GM10248 (cell line): Measurements from ENCODE around the gene NAA60.
"Not testable (repeated sequence)": the region's sequence is repeated elsewhere in the genome, so short reads cannot be mapped to it uniquely, and the experiment has no call there.

Source experiments
- CTCF ChIA-PET: fragments of 300-600 bp; sonication (Branson Sonifier 250); formaldehyde crosslinking; extraction: SDS; loops from one replicate; lab custom pipeline; 2021; ENCODE audit warnings: antibody characterized with exemption; lab: Yijun Ruan, JAX
- POLR2A ChIA-PET: fragments of 350-650 bp; sonication (Branson Sonifier 250); formaldehyde crosslinking; extraction: SDS; loops from one replicate; lab custom pipeline; 2020; ENCODE audit warnings: antibody characterized with exemption; lab: Yijun Ruan, JAX
- DNase-seq: peaks from one replicate; pipeline ENCODE4 v3.0.0; 2012; ENCODE audit errors: extremely low spot score
- CTCF ChIP-seq: IDR thresholded peaks from 2 replicates; pipeline ENCODE4 v1.5.1; 2012; ENCODE audit warnings: mild to moderate bottlenecking, low read depth; ENCODE audit errors: extremely low read depth, missing control alignments, control extremely low read depth

Gene NAA60

GRCh38 chr16:3495176-3495575 lies 51.7 kb downstream of the NAA60 start, which contains the start of gene C16orf90:
C16orf90 (minus strand) TSS chr16:3495489; CDS start chr16:3495421, 68 bp downstream.
- CTCF ChIA-PET, result no interaction called here
- no peak for TF ChIP-seq CTCF
- POLR2A ChIA-PET, result interaction anchor here (0.5 kb wide), 1 partner anchor 214 kb away, joined by 3 read pairs; no protein-coding TSS in a partner anchor
- DNase-seq, result no peak

DNA sequence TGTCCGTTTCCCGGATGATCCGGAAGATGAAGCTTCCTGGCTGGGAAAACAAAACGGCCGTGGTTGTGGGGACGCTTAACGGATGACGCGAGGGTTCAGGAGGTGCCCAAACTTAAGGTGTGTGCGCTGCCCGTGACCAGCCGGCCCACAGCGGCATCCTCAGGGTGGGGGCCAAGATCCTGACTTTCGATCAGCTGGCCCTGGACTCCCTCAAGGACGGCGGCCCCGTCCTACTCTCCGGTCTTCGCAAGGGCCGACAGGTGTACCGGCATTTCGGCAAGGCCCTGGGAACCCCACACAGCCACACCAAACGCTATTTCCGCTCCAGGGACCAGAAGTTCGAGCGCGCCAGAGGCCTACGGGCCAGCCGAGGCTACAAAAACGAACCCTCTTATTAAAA lies 52.9 kb downstream of the NAA60 start:
- CTCF ChIA-PET, result no interaction called here
- TF ChIP-seq CTCF, result no peak
- POLR2A ChIA-PET, result no interaction called here
- DNase-seq, result no peak

GRCh38 chr16:3497771-3498170 lies 54.3 kb downstream of the NAA60 start:
- ChIA-PET CTCF (interaction anchor here (2.1 kb wide), 1 partner anchor 368 kb away, joined by 6 read pairs; no protein-coding TSS in a partner anchor), POLR2A (interaction anchor here (0.5 kb wide), 1 partner anchor 657 kb away, joined by 7 read pairs; no protein-coding TSS in a partner anchor)
- no peak for DNase-seq
- no peak for TF ChIP-seq CTCF

- no peak for TF ChIP-seq CTCF
- CTCF ChIA-PET, result no interaction called here
- no peak for DNase-seq
- POLR2A ChIA-PET, result no interaction called here
Observed at GRCh38 chr16:3498988-3499387, 55.5 kb downstream of the NAA60 start.

DNA sequence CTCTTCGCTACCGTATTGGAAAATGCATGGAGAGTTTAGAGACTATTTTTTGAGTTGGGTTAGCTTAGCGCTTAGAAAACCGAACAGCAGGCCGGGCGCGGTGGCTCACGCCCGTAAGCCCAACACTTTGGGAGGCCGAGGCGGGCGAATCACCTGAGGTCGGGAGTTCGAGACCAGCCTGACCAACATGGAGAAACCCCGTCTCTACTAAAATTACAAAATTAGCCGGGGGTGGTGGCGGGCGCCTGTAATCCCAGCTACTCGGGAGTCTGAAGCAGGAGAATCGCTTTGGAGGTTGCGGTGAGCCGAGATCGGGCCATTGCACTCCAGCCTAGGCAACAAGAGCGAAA lies 57.9 kb downstream of the NAA60 start:
- CTCF ChIA-PET, result interaction anchor here (1.2 to 2.4 kb wide), 4 partner anchors 8 to 372 kb away, joined by 4 to 10 read pairs (median 5); no protein-coding TSS in a partner anchor
- DNase-seq, POLR2A ChIA-PET: not testable (repeated sequence)

- DNase-seq, result no peak
Observed at GRCh38 chr16:3501783-3502400, 58.4 kb downstream of the NAA60 start.

More at GRCh38 chr16:3501783-3502400, 58.4 kb downstream of the NAA60 start:
- POLR2A ChIA-PET, result no interaction called here
- CTCF ChIA-PET, result interaction anchor here (1.2 to 2.4 kb wide), 4 partner anchors 8 to 372 kb away, joined by 4 to 10 read pairs (median 5); no protein-coding TSS in a partner anchor
- TF ChIP-seq CTCF, result no peak
